Pancreas (tissue), 10 donors: Measurements from ENCODE around the gene TMEM131. TPM values are rescaled to one million over a fixed set of nuclear protein-coding genes. Genes with fewer than 3 reads are reported as not detected.

Experiments
- ATAC-seq, 4 donors: fragments of 200-7000 bp; cut with Tn5 transposase; one replicate each; pipeline versions ENCODE4 v1.8.0 to v1.9.1; 2020; ENCODE audit warnings: mild to moderate bottlenecking in 4 of 4, moderate library complexity in 4 of 4
- DNase-seq, 6 donors: peaks; one replicate each; pipeline ENCODE4 v3.0.0-alpha.2; 2020
- FAIRE-seq: peaks from 2 replicates; lab custom pipeline; 2012; peaks lifted over from hg19 to GRCh38; lab: Jason Lieb, UNC
- H3K27ac ChIP-seq, 4 donors: fragments of 200-600 bp; sonication (generic); 1 replicate in 3 of 4; 2 replicates in 1 of 4; pipeline versions ENCODE4 v1.5.0 to v1.8.0; 2020
- H3K27me3 ChIP-seq, 4 donors: fragments of 200-600 bp; one replicate each; pipeline ENCODE4 v1.8.0; 2021
- H3K36me3 ChIP-seq, 3 donors: fragments of 200-600 bp; sonication (generic) in 1 of 3; one replicate each; pipeline versions ENCODE4 v1.5.0 to v1.8.0; 2020 to 2021
- H3K4me1 ChIP-seq, 3 donors: fragments of 200-600 bp; one replicate each; pipeline ENCODE4 v1.8.0; 2021
- H3K4me3 ChIP-seq, 4 donors: fragments of 200-600 bp; sonication (generic) in 2 of 4; one replicate each; pipeline versions ENCODE4 v1.5.0 to v1.8.0; 2020 to 2021
- H3K9me3 ChIP-seq, 4 donors: fragments of 200-600 bp; one replicate each; pipeline ENCODE4 v1.8.0; 2021
- WGBS, 2 donors: extraction: QIAGEN DNeasy Blood & Tissue Kit; methylation state at CpG; one replicate each; pipeline ENCODE4 v1.1.7; 2013; 5-methylcytosine and 5-hydroxymethylcytosine counted together
- intact Hi-C, 3 donors: fragments of 100-400 bp; cut with DNase I; formaldehyde crosslinking; loops; one replicate each; pipeline versions ENCODE4 v1.11.1 to v1.14.2; 2022
- polyA plus RNA-seq, 2 donors: library from polyadenylated mRNA; stranded (reverse); fragments of 200-250 nt; gene quantifications; one replicate each; pipeline ENCODE4 v1.2.3, GENCODE V29; 2013
- total RNA-seq, 6 donors: library from RNA; stranded (reverse); fragmentation: NEBNext Ultra II Directional in 4 of 6; extraction: Animal tissue kit (Norgen Biotek cat#: 25700) in 4 of 6; gene quantifications; one replicate each; pipeline versions ENCODE4 v1.2.1 to v1.2.4, GENCODE V29; 2021 to 2023
- TF ChIP-seq, protein P1 (sequence below), 4 donors: fragments of 200-600 bp; sonication (generic) in 3 of 4; IDR thresholded peaks; one replicate each; pipeline versions ENCODE4 v1.5.0 to v1.8.0; 2021; ENCODE audit warnings: antibody characterized with exemption in 4 of 4
- donor health status: healthy with polysubstance abuse.
- donor health status: DM: no; HTN: no; CAD: no; lungs with moderate emphysema.
- donor health status: DM: no; HTN: no; CAD: no.
- donor health status: control.
- donor health status: control.
- donor health status: Bipolar disorder and iron deficiency.
- donor health status: DM: yes; HTN: yes; CAD: no.
- donor health status: DM: no; HTN: no; CAD: no.
- donor health status: DM: no; HTN: no; CAD: no.
- donor health status: DM: yes; HTN: yes; CAD: no.

TMEM131 gene
- total and polyA plus RNA-seq, 8 donors = 8.1 to 26.5 (median 19.4) TPM

DNA sequence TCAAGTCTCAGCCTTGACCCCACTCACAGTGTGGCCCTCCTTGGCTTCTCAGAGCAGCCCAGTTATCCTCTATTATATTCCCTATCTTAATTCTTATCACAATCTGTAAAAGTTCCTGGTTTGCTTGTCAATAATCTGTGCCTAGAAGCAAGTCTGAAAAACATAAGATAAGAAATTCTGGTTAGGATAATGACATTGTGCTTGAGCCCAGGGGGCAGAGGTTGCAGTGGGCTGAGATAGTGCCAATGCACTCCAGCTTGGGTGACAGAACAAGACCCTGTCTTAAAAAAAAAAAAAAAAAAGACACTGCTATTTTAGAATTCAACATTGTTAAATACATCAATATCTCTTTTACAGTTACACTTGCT, 63.9 kb downstream of the TMEM131 start:
- peaks cover 9 to 48% (median 40%) of the 10 kb centered on the region in 3 donors for H3K4me1 ChIP-seq
- no peak overlapping the region for H3K27ac ChIP-seq
- no peak overlapping the region for H3K4me3 ChIP-seq
- TF ChIP-seq, protein P1, sequence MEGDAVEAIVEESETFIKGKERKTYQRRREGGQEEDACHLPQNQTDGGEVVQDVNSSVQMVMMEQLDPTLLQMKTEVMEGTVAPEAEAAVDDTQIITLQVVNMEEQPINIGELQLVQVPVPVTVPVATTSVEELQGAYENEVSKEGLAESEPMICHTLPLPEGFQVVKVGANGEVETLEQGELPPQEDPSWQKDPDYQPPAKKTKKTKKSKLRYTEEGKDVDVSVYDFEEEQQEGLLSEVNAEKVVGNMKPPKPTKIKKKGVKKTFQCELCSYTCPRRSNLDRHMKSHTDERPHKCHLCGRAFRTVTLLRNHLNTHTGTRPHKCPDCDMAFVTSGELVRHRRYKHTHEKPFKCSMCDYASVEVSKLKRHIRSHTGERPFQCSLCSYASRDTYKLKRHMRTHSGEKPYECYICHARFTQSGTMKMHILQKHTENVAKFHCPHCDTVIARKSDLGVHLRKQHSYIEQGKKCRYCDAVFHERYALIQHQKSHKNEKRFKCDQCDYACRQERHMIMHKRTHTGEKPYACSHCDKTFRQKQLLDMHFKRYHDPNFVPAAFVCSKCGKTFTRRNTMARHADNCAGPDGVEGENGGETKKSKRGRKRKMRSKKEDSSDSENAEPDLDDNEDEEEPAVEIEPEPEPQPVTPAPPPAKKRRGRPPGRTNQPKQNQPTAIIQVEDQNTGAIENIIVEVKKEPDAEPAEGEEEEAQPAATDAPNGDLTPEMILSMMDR (IDR thresholded peaks at IDR 0.05) = no peak
- H3K9me3 ChIP-seq = no peaks in the 10 kb centered on the region
- no peak for FAIRE-seq
- intact Hi-C loops = no loop called here
- H3K36me3 ChIP-seq = no peaks in the 10 kb centered on the region
- H3K27me3 ChIP-seq = no peaks in the 10 kb centered on the region
- ATAC-seq = no peak
- no peak for DNase-seq

- intact Hi-C loops = no loop called here
- H3K36me3 ChIP-seq = no peaks in the 10 kb centered on the region
Observed at GRCh38 chr2:97931118-97931857, 64.5 kb downstream of the TMEM131 start.

GRCh38 chr2:97928591-97928990, 67.2 kb downstream of the TMEM131 start:
- DNase-seq (no peak), ATAC-seq (no peak), FAIRE-seq (no peak)
- Histone ChIP-seq H3K27ac (no peak overlapping the region), H3K27me3 (no peaks in the 10 kb centered on the region), H3K4me1 (peaks cover 9 to 21% (median 17%) of the 10 kb centered on the region in 3 donors), H3K9me3 (no peaks in the 10 kb centered on the region), H3K4me3 (no peak overlapping the region), H3K36me3 (peaks cover 0 to 6% (median 0%) of the 10 kb centered on the region in 3 donors)
- TF ChIP-seq, protein P1 (IDR thresholded peaks at IDR 0.05) = no peak
- intact Hi-C loops = no loop called here
- WGBS, 2 donors = 95 to 98% methylated on average over 3 of the region's 3 CpGs

More at GRCh38 chr2:97931118-97931857, 64.5 kb downstream of the TMEM131 start:
- H3K27ac ChIP-seq = no peak overlapping the region
- no peaks in the 10 kb centered on the region for H3K9me3 ChIP-seq
- no peak overlapping the region for H3K4me3 ChIP-seq
- WGBS, 2 donors = 30 to 37% methylated on average over 3 of the region's 3 CpGs
- H3K27me3 ChIP-seq = no peaks in the 10 kb centered on the region
- FAIRE-seq (no peak), ATAC-seq (peak in 2 of 4 donors; percentile 5 to 54), DNase-seq (no peak)
- H3K4me1 ChIP-seq = peaks cover 9 to 42% (median 35%) of the 10 kb centered on the region in 3 donors
- TF ChIP-seq, protein P1 (IDR thresholded peaks at IDR 0.05) = no peak

DNA sequence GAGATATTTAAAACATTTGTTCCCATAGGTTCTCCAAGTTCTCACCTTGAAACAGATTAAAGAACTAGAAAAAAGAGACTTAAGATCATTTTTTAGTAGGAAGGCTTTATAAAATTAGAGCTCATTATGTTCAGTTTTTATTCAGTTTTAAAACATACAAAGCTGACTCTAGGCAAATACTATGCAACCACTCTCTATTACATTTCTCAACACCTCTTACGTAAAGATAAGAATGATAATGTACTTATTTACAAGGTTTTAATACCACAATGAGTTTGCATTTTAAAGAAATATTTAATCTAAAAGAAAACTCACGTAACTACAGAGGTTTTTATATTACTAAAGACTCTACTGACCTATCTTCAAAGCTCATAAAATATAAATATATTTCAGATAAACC, 68.8 kb downstream of the TMEM131 start:
- 47 to 57% methylated on average over 2 of the region's 2 CpGs for WGBS, 2 donors
- no peak for DNase-seq
- H3K36me3 ChIP-seq = peaks cover 0 to 6% (median 0%) of the 10 kb centered on the region in 3 donors
- intact Hi-C loops = no loop called here
- peaks cover 9 to 19% (median 16%) of the 10 kb centered on the region in 3 donors for H3K4me1 ChIP-seq
- no peaks in the 10 kb centered on the region for H3K9me3 ChIP-seq
- FAIRE-seq = peak; percentile 9
- no peak overlapping the region for H3K27ac ChIP-seq
- TF ChIP-seq, protein P1 (IDR thresholded peaks at IDR 0.05) = no peak
- H3K27me3 ChIP-seq = no peaks in the 10 kb centered on the region
- no peak overlapping the region for H3K4me3 ChIP-seq
- ATAC-seq = no peak

DNA sequence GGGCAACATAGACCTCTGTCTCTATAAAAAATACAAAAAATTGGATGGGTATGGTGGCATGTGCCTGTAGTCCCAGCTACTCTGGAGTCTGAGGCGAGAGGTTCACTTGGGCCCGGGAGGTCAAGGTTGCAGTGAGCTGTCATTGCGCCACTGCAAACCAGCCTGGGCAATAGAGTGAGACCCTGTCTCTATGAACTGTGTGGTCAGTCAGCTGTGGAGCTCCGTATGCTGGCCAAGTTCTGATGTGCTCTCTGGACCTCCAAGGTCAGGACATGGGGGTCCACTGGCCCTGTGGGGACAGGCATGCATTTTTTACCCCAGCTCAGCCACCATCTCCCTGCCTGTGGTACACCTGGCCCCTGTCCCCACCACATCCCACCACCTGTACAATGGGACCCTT, 71.6 kb downstream of the TMEM131 start:
- WGBS, 2 donors = 98 to 100% methylated on average over 4 of the region's 4 CpGs
- TF ChIP-seq, protein P1 (IDR thresholded peaks at IDR 0.05) = no peak
- DNase-seq (no peak), ATAC-seq (no peak), FAIRE-seq (no peak)
- Histone ChIP-seq H3K27ac (no peak overlapping the region), H3K27me3 (no peaks in the 10 kb centered on the region), H3K9me3 (no peaks in the 10 kb centered on the region), H3K4me1 (no peaks in the 10 kb centered on the region), H3K36me3 (peaks cover 0 to 6% (median 0%) of the 10 kb centered on the region in 3 donors), H3K4me3 (no peak overlapping the region)
- intact Hi-C loops = no loop called here
